Measurements from ENCODE around the gene LIX1L.

- TF ChIP-seq, protein P1, sequence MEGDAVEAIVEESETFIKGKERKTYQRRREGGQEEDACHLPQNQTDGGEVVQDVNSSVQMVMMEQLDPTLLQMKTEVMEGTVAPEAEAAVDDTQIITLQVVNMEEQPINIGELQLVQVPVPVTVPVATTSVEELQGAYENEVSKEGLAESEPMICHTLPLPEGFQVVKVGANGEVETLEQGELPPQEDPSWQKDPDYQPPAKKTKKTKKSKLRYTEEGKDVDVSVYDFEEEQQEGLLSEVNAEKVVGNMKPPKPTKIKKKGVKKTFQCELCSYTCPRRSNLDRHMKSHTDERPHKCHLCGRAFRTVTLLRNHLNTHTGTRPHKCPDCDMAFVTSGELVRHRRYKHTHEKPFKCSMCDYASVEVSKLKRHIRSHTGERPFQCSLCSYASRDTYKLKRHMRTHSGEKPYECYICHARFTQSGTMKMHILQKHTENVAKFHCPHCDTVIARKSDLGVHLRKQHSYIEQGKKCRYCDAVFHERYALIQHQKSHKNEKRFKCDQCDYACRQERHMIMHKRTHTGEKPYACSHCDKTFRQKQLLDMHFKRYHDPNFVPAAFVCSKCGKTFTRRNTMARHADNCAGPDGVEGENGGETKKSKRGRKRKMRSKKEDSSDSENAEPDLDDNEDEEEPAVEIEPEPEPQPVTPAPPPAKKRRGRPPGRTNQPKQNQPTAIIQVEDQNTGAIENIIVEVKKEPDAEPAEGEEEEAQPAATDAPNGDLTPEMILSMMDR (conservative IDR thresholded peaks at IDR 0.05; ENCODE audit: low read length): no peak
- TF ChIP-seq EZH2phosphoT487 (IDR thresholded peaks at IDR 0.05; ENCODE audit: borderline replicate concordance): no peak
These were observed 3.2 kb upstream of the LIX1L start for GRCh38 chr1:145961109-145961424.

All from Loucy (cell line).